GM21367 (cell line): ENCODE data around the gene S100A3.
"Not testable (repeated sequence)": the region's sequence is repeated elsewhere in the genome, so short reads cannot be mapped to it uniquely, and the experiment has no call there.

Source experiments
- ATAC-seq: cut with Tn5 transposase; IDR thresholded peaks from one replicate; pipeline ENCODE4 v1.9.1; 2021; ENCODE audit not compliant: unreplicated experiment

S100A3 gene

GRCh38 chr1:153548722-153549688 is at the start of gene S100A3:
TSS of gene S100A3 (minus strand) at chr1:153549258. CDS start at chr1:153548485, 773 bp downstream.
- ATAC-seq = no peak

GRCh38 chr1:153598309-153599172 is 49.5 kb upstream of the S100A3 start:
- ATAC-seq = peak; percentile 95

- ATAC-seq = no peak
Measured at GRCh38 chr1:153597206-153597605, 48.1 kb upstream of the S100A3 start.

GRCh38 chr1:153592748-153593147 is 43.7 kb upstream of the S100A3 start:
- no peak for ATAC-seq

- ATAC-seq = no peak
Measured at GRCh38 chr1:153588482-153588881, 39.4 kb upstream of the S100A3 start.

GRCh38 chr1:153588033-153588432 is 39.0 kb upstream of the S100A3 start:
- ATAC-seq = not testable (repeated sequence)

- ATAC-seq = no peak
Measured at GRCh38 chr1:153587314-153587713, 38.3 kb upstream of the S100A3 start.

- ATAC-seq = no peak
Measured at GRCh38 chr1:153586347-153586746, 37.3 kb upstream of the S100A3 start.

- no peak for ATAC-seq
Measured at GRCh38 chr1:153585006-153585405, 35.9 kb upstream of the S100A3 start.

GRCh38 chr1:153583976-153584375 is 34.9 kb upstream of the S100A3 start:
- ATAC-seq = no peak

GRCh38 chr1:153583514-153583913 is 34.5 kb upstream of the S100A3 start:
- ATAC-seq = not testable (repeated sequence)

GRCh38 chr1:153582836-153583235 is 33.8 kb upstream of the S100A3 start:
- ATAC-seq = not testable (repeated sequence)

- ATAC-seq = no peak
Measured at GRCh38 chr1:153578936-153579335, 29.9 kb upstream of the S100A3 start.

GRCh38 chr1:153578490-153578889 is 29.4 kb upstream of the S100A3 start:
- no peak for ATAC-seq

- ATAC-seq = no peak
Measured at GRCh38 chr1:153577624-153578051, 28.6 kb upstream of the S100A3 start.

GRCh38 chr1:153577138-153577537 is 28.1 kb upstream of the S100A3 start:
- ATAC-seq = no peak

GRCh38 chr1:153575497-153575896 is 26.4 kb upstream of the S100A3 start:
- not testable (repeated sequence) for ATAC-seq

GRCh38 chr1:153575081-153575491 is 26.0 kb upstream of the S100A3 start:
- not testable (repeated sequence) for ATAC-seq

- ATAC-seq = no peak
Measured at GRCh38 chr1:153573351-153573750, 24.3 kb upstream of the S100A3 start.

GRCh38 chr1:153572569-153573015 is 23.5 kb upstream of the S100A3 start:
- ATAC-seq = no peak

GRCh38 chr1:153571706-153572105 is 22.6 kb upstream of the S100A3 start:
- no peak for ATAC-seq
